Vagina (tissue), 2 donors: ENCODE measurements around the gene FOXE1.

Experiments used
- CTCF ChIP-seq, 3 experiments: fragments of 450-650 bp in 2 of 3; fragments of 200-600 bp in 1 of 3; sonication (generic) in 1 of 3; IDR thresholded peaks; one replicate each; pipeline ENCODE4 v1.5.1; 2017 to 2019; ENCODE audit warnings: antibody characterized with exemption in 3 of 3, mild to moderate bottlenecking in 2 of 3, moderate library complexity in 2 of 3
- POLR2A ChIP-seq, 2 donors: fragments of 450-650 bp; IDR thresholded peaks; one replicate each; pipeline ENCODE4 v1.6.1; 2017; ENCODE audit warnings: antibody characterized with exemption in 2 of 2, mild to moderate bottlenecking in 2 of 2, moderate library complexity in 2 of 2
- POLR2AphosphoS5 ChIP-seq, 2 donors: sonication (generic); formaldehyde crosslinking; IDR thresholded peaks; one replicate each; pipeline ENCODE4 v1.9.0; 2017; ENCODE audit warnings: antibody characterized with exemption in 2 of 2, mild to moderate bottlenecking in 2 of 2, low read depth in 1 of 2; ENCODE audit not compliant: insufficient read depth in 1 of 2

DNA sequence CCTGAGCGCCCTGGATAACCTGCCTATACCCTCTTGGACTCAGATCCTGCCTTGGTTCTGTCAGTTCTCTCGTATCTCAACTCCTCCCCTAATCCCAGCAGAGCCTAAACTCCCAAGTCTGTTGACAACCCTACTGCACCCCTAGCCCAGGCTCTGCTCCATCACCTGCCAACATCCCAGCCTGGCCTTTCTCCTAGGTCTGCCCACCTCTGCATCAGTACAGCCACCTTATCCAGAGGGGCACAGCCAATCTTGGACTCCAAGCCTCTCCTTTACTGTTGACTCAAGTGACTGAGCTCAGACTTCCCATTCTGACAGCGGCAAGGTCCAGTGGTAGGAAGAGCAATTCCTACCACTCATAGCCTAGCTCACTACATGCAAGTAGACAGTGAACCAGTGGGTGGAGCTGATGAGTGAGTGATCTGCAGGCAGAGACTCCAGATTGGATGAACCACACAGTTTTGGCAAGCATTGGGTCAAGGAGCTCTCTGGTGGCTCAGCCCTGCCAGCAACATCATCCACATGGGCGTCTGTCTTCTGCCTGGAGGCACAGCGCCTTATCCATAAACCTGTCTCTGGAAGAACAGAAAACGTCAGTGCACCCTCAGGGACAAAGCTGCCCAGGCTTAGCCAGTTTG is 42.8 kb downstream of the FOXE1 start:
- no peak for TF ChIP-seq CTCF (IDR thresholded peaks at IDR 0.05)
- no peak for TF ChIP-seq POLR2A (IDR thresholded peaks at IDR 0.05)
- no peak for TF ChIP-seq POLR2AphosphoS5 (IDR thresholded peaks at IDR 0.05; ENCODE audit: insufficient read depth in 1 of 2, low read depth in 1 of 2)
